Liver (tissue), 9 donors: Measurements from ENCODE around the gene SOX21. TPM values are rescaled to one million over a fixed set of nuclear protein-coding genes. Genes with fewer than 3 reads are reported as not detected.

Experiments
- DNase-seq: peaks from one replicate; pipeline ENCODE4 v3.0.0-alpha.2; 2017; ENCODE audit warnings: low spot score
- H3K27ac ChIP-seq, 2 donors: one replicate each; pipeline ENCODE4 v1.7.0; 2013; ENCODE audit warnings: inconsistent platforms in 2 of 2, low read length in 2 of 2, control low read depth in 1 of 2, low read depth in 1 of 2, mild to moderate bottlenecking in 1 of 2
- H3K27me3 ChIP-seq, 4 donors: one replicate each; pipeline versions ENCODE4 v1.6.1 to v1.7.0; 2013; ENCODE audit warnings: low read length in 3 of 4, inconsistent platforms in 1 of 4, mild to moderate bottlenecking in 1 of 4, moderate library complexity in 1 of 4; ENCODE audit not compliant: control insufficient read depth in 4 of 4, insufficient read depth in 4 of 4
- H3K36me3 ChIP-seq, 4 donors: one replicate each; pipeline versions ENCODE4 v1.6.1 to v1.7.0; 2013; ENCODE audit warnings: low read length in 3 of 4, mild to moderate bottlenecking in 3 of 4, low read depth in 1 of 4, moderate library complexity in 1 of 4; ENCODE audit not compliant: control insufficient read depth in 4 of 4, insufficient read depth in 3 of 4
- H3K4me1 ChIP-seq, 4 donors: one replicate each; pipeline versions ENCODE4 v1.6.1 to v1.7.0; 2013; ENCODE audit warnings: low read length in 3 of 4, mild to moderate bottlenecking in 3 of 4, moderate library complexity in 1 of 4; ENCODE audit not compliant: control insufficient read depth in 4 of 4, insufficient read depth in 4 of 4
- H3K4me3 ChIP-seq, 3 donors: one replicate each; pipeline versions ENCODE4 v1.6.1 to v1.7.0; 2013; ENCODE audit warnings: low read length in 3 of 3, control low read depth in 1 of 3, low read depth in 1 of 3, mild to moderate bottlenecking in 1 of 3
- H3K9ac ChIP-seq, 2 donors: one replicate each; pipeline ENCODE4 v1.7.0; 2013; ENCODE audit warnings: low read length in 2 of 2, mild to moderate bottlenecking in 2 of 2, moderate library complexity in 2 of 2, control low read depth in 1 of 2, low read depth in 1 of 2
- H3K9me3 ChIP-seq, 4 donors: one replicate each; pipeline versions ENCODE4 v1.6.1 to v1.7.0; 2013; ENCODE audit warnings: low read length in 3 of 4; ENCODE audit not compliant: control insufficient read depth in 4 of 4
- ATF3 ChIP-seq: IDR thresholded peaks from 2 replicates; pipeline ENCODE4 v1.6.1; 2016; ENCODE audit warnings: antibody characterized with exemption
- EGR1 ChIP-seq, 2 donors: IDR thresholded peaks; 2 replicates each; pipeline ENCODE4 v1.6.1; 2016 to 2018; ENCODE audit warnings: antibody characterized with exemption in 2 of 2, low read depth in 2 of 2
- FOXA1 ChIP-seq: IDR thresholded peaks from 2 replicates; pipeline ENCODE4 v1.6.1; 2016; ENCODE audit warnings: antibody characterized with exemption
- FOXA2 ChIP-seq: IDR thresholded peaks from 2 replicates; pipeline ENCODE4 v1.6.1; 2016; ENCODE audit warnings: antibody characterized with exemption
- HNF4A ChIP-seq, 2 donors: conservative IDR thresholded peaks; 2 replicates each; pipeline ENCODE4 v1.6.1; 2016; ENCODE audit warnings: antibody characterized with exemption in 2 of 2, mild to moderate bottlenecking in 2 of 2
- JUND ChIP-seq, 2 donors: IDR thresholded peaks; 2 replicates each; pipeline ENCODE4 v1.6.1; 2016; ENCODE audit warnings: antibody characterized with exemption in 2 of 2
- MAX ChIP-seq: IDR thresholded peaks from 2 replicates; pipeline ENCODE4 v1.6.1; 2016; ENCODE audit warnings: antibody characterized with exemption
- NR2F2 ChIP-seq: IDR thresholded peaks from 2 replicates; pipeline ENCODE4 v1.6.1; 2016; ENCODE audit warnings: antibody characterized with exemption
- RAD21 ChIP-seq, 2 donors: IDR thresholded peaks; 2 replicates each; pipeline ENCODE4 v1.6.1; 2016; ENCODE audit warnings: antibody characterized with exemption in 2 of 2, mild to moderate bottlenecking in 2 of 2
- REST ChIP-seq: IDR thresholded peaks from 2 replicates; pipeline ENCODE4 v1.6.1; 2016; ENCODE audit warnings: antibody characterized with exemption, mild to moderate bottlenecking
- RXRA ChIP-seq, 2 donors: IDR thresholded peaks; 2 replicates each; pipeline ENCODE4 v1.6.1; 2017 to 2018; ENCODE audit warnings: antibody characterized with exemption in 2 of 2, mild to moderate bottlenecking in 1 of 2
- SP1 ChIP-seq: IDR thresholded peaks from 2 replicates; pipeline ENCODE4 v1.6.1; 2018; ENCODE audit warnings: antibody characterized with exemption, mild to moderate bottlenecking
- TAF1 ChIP-seq: conservative IDR thresholded peaks from 2 replicates; pipeline ENCODE4 v1.6.1; 2016; ENCODE audit warnings: antibody characterized with exemption, mild to moderate bottlenecking
- YY1 ChIP-seq: IDR thresholded peaks from 2 replicates; pipeline ENCODE4 v1.6.1; 2016; ENCODE audit warnings: antibody characterized with exemption, mild to moderate bottlenecking
- ZBTB33 ChIP-seq: IDR thresholded peaks from 2 replicates; pipeline ENCODE4 v1.6.1; 2016; ENCODE audit warnings: antibody characterized with exemption
- WGBS: extraction: QIAGEN DNeasy Blood & Tissue Kit; methylation state at CpG from one replicate; pipeline ENCODE4 v1.1.7; 2013; 5-methylcytosine and 5-hydroxymethylcytosine counted together
- polyA plus RNA-seq, 2 donors: library from polyadenylated mRNA; stranded (reverse) in 1 of 2; unstranded in 1 of 2; fragments of 200-250 nt in 1 of 2; fragments of >200 nt in 1 of 2; fragmentation: Nextera tagmentation in 1 of 2; extraction: Ambion mirVana in 1 of 2; gene quantifications; one replicate each; pipeline versions ENCODE4 v1.2.1 to v1.2.3, GENCODE V29; 2013 to 2015
- total RNA-seq, 2 donors: library from RNA; depleted of rRNA; stranded (reverse); fragments of >200 nt; gene quantifications; one replicate each; pipeline ENCODE4 v1.2.3, GENCODE V29; 2014
- TF ChIP-seq, protein P1 (sequence below): fragments of 150-350 bp; IDR thresholded peaks from 2 replicates; pipeline ENCODE4 v1.5.1; 2017; ENCODE audit warnings: improper control_type of control experiment, low read depth, low read length; ENCODE audit not compliant: missing input control
- donor health status: healthy.
- donor health status: healthy.
- donor health status: healthy.
- donor health status: healthy.
- donor health status: healthy.

The SOX21 gene
- total and polyA plus RNA-seq, 4 donors: not detected

GRCh38 chr13:94705081-94706030 is 7.0 kb downstream of the SOX21 start:
- 10% methylated on average over 40 of the region's 40 CpGs for WGBS

More at GRCh38 chr13:94705081-94706030, 7.0 kb downstream of the SOX21 start:
- H3K4me3 ChIP-seq: no peak overlapping the region
- DNase-seq: no peak
- H3K9me3 ChIP-seq: no peaks in the 10 kb centered on the region
- H3K27me3 ChIP-seq: peaks cover 6 to 34% (median 25%) of the 10 kb centered on the region in 4 donors
- peaks cover 0 to 10% (median 4%) of the 10 kb centered on the region in 4 donors for H3K4me1 ChIP-seq
- H3K27ac ChIP-seq: no peak overlapping the region
- no peak overlapping the region for H3K9ac ChIP-seq
- no peak for TF ChIP-seq MAX
- no peak for TF ChIP-seq ZBTB33
- no peak for TF ChIP-seq YY1
- no peak for TF ChIP-seq JUND (IDR thresholded peaks at IDR 0.05)
- no peak for TF ChIP-seq EGR1 (IDR thresholded peaks at IDR 0.05; ENCODE audit: low read depth in 2 of 2)
- TF ChIP-seq RXRA (IDR thresholded peaks at IDR 0.05): no peak
- TF ChIP-seq SP1: no peak
- no peak for TF ChIP-seq HNF4A (conservative IDR thresholded peaks at IDR 0.05)
- no peak for TF ChIP-seq REST
- TF ChIP-seq FOXA2: no peak
- no peak for TF ChIP-seq TAF1
- no peak for TF ChIP-seq NR2F2
- TF ChIP-seq RAD21 (IDR thresholded peaks at IDR 0.05): no peak
- no peak for TF ChIP-seq FOXA1
- TF ChIP-seq, protein P1, sequence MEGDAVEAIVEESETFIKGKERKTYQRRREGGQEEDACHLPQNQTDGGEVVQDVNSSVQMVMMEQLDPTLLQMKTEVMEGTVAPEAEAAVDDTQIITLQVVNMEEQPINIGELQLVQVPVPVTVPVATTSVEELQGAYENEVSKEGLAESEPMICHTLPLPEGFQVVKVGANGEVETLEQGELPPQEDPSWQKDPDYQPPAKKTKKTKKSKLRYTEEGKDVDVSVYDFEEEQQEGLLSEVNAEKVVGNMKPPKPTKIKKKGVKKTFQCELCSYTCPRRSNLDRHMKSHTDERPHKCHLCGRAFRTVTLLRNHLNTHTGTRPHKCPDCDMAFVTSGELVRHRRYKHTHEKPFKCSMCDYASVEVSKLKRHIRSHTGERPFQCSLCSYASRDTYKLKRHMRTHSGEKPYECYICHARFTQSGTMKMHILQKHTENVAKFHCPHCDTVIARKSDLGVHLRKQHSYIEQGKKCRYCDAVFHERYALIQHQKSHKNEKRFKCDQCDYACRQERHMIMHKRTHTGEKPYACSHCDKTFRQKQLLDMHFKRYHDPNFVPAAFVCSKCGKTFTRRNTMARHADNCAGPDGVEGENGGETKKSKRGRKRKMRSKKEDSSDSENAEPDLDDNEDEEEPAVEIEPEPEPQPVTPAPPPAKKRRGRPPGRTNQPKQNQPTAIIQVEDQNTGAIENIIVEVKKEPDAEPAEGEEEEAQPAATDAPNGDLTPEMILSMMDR: no peak
- TF ChIP-seq ATF3: no peak
- no peaks in the 10 kb centered on the region for H3K36me3 ChIP-seq
